ENCODE data around the gene PHAF1. TPM values are rescaled to one million over a fixed set of nuclear protein-coding genes. Genes with fewer than 3 reads are reported as not detected.

PHAF1 gene
- total and polyA plus RNA-seq, 9 of the 15 experiments (the other 6 are each of a cell fraction or from before 2014, with no cell fraction given) = 5.1 to 25.4 (median 13.8) TPM

- no peak for TF ChIP-seq ZNF318 (IDR thresholded peaks at IDR 0.05; ENCODE audit: borderline replicate concordance in 1 of 2, low read depth in 1 of 2)
- peak; percentile 96 for TF ChIP-seq CREM (IDR thresholded peaks at IDR 0.05; ENCODE audit: low read depth)
- TF ChIP-seq PCBP2 (IDR thresholded peaks at IDR 0.05; ENCODE audit: low read depth, low read length, poor library complexity, severe bottlenecking) = no peak
- TF ChIP-seq TRIM24 (IDR thresholded peaks at IDR 0.05) = no peak
- TF ChIP-seq, protein P1, sequence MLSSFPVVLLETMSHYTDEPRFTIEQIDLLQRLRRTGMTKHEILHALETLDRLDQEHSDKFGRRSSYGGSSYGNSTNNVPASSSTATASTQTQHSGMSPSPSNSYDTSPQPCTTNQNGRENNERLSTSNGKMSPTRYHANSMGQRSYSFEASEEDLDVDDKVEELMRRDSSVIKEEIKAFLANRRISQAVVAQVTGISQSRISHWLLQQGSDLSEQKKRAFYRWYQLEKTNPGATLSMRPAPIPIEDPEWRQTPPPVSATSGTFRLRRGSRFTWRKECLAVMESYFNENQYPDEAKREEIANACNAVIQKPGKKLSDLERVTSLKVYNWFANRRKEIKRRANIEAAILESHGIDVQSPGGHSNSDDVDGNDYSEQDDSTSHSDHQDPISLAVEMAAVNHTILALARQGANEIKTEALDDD (IDR thresholded peaks at IDR 0.05) = no peak
- no peak for TF ChIP-seq NBN (IDR thresholded peaks at IDR 0.05; ENCODE audit: low read depth)
- TF ChIP-seq, protein P2, sequence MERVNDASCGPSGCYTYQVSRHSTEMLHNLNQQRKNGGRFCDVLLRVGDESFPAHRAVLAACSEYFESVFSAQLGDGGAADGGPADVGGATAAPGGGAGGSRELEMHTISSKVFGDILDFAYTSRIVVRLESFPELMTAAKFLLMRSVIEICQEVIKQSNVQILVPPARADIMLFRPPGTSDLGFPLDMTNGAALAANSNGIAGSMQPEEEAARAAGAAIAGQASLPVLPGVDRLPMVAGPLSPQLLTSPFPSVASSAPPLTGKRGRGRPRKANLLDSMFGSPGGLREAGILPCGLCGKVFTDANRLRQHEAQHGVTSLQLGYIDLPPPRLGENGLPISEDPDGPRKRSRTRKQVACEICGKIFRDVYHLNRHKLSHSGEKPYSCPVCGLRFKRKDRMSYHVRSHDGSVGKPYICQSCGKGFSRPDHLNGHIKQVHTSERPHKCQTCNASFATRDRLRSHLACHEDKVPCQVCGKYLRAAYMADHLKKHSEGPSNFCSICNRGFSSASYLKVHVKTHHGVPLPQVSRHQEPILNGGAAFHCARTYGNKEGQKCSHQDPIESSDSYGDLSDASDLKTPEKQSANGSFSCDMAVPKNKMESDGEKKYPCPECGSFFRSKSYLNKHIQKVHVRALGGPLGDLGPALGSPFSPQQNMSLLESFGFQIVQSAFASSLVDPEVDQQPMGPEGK (CRISPR knock-in tag; IDR thresholded peaks at IDR 0.05; ENCODE audit: borderline replicate concordance) = no peak
- TF ChIP-seq, protein P3, sequence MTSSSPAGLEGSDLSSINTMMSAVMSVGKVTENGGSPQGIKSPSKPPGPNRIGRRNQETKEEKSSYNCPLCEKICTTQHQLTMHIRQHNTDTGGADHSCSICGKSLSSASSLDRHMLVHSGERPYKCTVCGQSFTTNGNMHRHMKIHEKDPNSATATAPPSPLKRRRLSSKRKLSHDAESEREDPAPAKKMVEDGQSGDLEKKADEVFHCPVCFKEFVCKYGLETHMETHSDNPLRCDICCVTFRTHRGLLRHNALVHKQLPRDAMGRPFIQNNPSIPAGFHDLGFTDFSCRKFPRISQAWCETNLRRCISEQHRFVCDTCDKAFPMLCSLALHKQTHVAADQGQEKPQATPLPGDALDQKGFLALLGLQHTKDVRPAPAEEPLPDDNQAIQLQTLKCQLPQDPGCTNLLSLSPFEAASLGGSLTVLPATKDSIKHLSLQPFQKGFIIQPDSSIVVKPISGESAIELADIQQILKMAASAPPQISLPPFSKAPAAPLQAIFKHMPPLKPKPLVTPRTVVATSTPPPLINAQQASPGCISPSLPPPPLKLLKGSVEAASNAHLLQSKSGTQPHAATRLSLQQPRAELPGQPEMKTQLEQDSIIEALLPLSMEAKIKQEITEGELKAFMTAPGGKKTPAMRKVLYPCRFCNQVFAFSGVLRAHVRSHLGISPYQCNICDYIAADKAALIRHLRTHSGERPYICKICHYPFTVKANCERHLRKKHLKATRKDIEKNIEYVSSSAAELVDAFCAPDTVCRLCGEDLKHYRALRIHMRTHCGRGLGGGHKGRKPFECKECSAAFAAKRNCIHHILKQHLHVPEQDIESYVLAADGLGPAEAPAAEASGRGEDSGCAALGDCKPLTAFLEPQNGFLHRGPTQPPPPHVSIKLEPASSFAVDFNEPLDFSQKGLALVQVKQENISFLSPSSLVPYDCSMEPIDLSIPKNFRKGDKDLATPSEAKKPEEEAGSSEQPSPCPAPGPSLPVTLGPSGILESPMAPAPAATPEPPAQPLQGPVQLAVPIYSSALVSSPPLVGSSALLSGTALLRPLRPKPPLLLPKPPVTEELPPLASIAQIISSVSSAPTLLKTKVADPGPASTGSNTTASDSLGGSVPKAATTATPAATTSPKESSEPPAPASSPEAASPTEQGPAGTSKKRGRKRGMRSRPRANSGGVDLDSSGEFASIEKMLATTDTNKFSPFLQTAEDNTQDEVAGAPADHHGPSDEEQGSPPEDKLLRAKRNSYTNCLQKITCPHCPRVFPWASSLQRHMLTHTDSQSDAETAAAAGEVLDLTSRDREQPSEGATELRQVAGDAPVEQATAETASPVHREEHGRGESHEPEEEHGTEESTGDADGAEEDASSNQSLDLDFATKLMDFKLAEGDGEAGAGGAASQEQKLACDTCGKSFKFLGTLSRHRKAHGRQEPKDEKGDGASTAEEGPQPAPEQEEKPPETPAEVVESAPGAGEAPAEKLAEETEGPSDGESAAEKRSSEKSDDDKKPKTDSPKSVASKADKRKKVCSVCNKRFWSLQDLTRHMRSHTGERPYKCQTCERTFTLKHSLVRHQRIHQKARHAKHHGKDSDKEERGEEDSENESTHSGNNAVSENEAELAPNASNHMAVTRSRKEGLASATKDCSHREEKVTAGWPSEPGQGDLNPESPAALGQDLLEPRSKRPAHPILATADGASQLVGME (CRISPR knock-in tag; IDR thresholded peaks at IDR 0.05) = no peak
Observed at GRCh38 chr16:67183627-67184452, 74.1 kb downstream of the PHAF1 start, which contains the start of gene MATCAP1 (continued).

All from K562 (cell line).